Dermis microvascular lymphatic vessel endothelial cell (primary cell): ENCODE results near the gene PPP2R2B. TPM values are rescaled to one million over a fixed set of nuclear protein-coding genes. Genes with fewer than 3 reads are reported as not detected.

Source experiments
- DNase-seq, 2 donors: peaks; one replicate each; pipeline versions ENCODE4 v3.0.0 to v3.0.0-alpha.2; 2010; ENCODE audit warnings: low read depth in 2 of 2
- total RNA-seq: library from RNA; depleted of rRNA; stranded (reverse); fragments of >200 nt; gene quantifications from 2 replicates; pipeline ENCODE4 v1.2.1, GENCODE V29; 2014

Gene PPP2R2B
- total RNA-seq, 1 donor from 2014 or later: not detected

DNA sequence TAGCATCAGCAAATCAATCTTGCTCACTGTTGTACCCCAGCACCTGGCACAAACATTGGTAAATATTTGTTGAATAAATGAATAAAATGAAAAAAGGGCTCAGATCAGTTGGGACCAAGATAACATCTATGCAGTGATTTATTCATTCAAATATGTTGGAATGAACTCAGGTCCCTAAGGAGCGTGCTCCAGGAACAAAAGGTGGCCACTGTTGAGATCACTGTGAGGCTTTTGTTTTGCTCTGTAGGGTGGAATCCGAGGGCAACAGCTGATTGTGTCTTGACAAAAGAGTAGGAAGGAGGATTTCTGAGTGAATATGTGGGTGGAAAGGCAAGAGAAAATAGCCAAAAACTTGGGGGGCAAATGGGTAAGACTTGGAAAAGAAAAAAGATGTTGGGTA lies 89.7 kb downstream of the PPP2R2B start:
- no peak for DNase-seq

DNA sequence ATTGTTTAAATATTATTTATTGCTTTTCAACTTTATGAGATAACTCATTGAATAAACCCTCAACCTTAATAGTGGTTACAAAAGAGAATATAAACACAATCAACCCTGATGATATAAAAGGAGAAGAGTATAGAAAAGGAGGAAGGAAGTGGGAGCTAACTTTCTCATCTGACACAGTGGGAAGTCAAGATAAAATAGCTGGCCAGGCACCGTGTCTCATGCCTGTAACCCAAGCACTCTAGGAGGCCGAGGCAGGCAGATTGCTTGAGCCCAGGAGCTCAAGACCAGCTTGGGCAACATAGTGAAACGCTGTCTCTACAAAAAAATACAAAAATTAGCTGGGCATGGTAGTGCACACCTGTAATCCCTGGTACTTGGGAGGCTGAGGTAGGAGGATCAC lies 93.5 kb downstream of the PPP2R2B start:
- DNase-seq: no peak

DNA sequence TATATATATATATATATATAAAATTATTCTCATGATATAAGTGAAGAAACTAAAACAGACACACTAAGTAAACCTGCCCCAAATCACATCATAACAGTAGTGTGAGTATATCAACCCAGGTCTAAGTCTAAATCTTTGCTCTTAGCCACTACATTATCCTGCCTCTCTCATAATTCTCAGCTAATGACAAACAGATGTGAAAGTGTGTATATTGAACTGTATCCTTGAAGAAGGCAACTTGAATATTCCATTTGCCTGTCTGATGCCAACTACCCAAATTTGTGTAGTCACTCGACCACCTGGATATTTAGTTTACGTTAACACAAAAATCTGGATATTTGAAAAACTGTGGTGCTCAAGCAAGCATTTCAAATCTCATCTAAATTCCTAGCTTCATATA lies 97.4 kb downstream of the PPP2R2B start:
- no peak for DNase-seq

DNA sequence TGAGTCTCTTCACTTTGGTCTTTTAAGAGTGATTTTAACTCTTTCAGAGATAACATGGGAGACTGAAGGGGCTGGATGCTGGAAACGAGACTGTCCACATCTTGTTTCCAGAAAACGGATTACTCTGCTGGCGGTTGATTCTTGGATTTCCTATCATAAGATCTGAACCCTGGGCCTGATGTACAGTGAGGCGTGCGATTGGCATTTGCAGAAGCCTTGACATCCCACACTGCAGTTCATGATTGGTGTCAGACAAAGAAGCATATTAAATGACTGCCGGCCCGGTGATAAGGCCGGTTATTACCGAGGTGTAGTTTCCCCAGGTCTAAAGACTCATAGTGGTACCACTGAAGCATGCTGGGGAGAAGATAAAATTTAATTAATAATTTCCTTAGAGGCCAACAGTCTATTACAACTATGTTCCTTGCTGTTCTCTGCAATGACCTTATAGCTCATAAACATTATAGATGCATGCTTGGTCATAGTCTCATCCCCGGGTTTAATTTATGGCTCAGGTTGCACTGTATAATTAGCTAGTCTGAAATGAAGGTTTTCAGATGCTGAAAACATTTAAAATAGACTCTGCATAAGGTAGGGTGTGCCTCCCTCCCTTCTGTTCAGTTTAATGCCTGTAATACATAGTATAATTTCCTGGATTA lies 99.2 kb downstream of the PPP2R2B start:
- no peak for DNase-seq

DNA sequence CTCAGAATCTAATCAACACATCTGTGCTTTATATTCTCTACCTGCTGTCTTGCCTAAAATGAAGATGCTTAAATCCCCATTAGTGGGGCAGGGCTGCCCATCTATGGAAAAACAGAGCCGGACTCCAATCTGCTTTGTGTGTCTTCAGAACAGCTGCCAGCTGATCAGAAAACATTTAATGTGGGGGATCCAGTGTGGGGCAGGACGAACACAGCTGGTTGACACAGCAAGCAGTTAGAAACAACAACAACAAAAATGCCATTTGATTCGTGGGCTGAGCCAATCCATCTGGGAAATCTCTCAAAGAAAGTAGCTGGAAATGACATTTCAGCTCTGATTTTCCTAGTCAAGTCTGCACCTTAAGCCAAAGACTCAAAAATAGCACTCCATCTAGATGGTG lies 99.8 kb downstream of the PPP2R2B start:
- DNase-seq: no peak

DNA sequence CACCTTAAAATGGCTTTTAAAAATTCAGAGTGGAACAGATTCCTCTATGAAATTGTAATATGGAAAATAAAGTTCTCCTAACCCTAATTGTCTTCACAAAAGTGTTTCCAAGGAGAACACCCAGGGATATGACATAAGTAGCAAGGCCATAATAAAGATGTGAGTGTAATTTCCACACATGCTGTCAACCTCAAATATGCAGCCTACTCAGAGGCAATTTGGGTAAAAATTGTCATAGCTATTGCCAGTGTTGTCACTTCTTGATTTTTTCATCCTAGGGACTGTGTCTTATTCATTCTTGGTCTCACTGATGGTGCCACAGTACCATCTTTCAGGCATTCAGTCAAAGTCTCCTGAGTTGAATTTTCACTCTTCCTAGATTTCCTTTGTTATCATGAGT lies 100.3 kb downstream of the PPP2R2B start:
- DNase-seq: no peak

DNA sequence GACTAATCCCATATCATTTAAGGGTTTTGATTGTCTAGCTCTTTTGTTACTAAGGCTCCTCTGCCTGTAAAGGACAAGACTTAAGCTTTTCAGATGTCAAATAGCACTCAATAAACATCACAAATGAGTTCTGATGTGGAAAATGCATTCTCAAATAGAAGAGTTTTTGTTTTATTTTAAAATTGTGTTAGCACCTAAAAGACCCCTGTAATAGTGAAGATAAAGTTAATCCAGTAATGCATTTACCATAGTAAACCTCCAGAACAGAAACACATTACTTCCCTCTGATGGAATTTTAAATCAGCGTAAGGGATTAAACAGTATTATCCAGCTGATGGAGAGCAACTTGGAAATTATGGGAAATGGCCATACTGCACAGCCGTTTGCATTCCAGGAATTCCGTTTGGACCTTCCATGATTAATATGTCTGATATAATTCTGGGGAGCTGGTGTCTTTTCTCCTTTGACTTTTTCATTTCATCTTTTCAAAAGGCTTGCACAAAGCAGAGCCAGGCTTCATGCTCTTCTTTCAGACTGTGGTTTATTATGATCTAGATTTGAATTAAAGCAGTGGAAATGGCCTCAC lies 105.6 kb downstream of the PPP2R2B start:
- DNase-seq: no peak

DNA sequence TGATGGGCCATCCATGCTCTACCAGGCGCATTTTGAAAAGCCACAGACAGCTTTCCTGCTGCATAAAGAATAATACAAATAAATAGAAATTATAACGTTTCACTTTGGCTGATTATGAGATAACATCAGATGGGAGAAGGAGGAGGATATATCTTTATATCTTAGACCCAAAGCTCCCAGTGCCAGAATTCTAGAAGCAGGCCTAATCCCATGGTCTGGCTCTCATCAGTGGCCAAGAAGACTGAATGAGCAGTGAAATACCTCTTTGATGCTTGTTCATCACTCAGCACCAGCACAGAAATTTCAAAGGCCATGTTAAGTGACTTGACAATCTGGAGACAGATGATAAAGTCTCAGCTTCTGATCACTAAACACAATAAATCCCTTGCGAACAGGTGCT lies 107.6 kb downstream of the PPP2R2B start:
- DNase-seq: no peak

DNA sequence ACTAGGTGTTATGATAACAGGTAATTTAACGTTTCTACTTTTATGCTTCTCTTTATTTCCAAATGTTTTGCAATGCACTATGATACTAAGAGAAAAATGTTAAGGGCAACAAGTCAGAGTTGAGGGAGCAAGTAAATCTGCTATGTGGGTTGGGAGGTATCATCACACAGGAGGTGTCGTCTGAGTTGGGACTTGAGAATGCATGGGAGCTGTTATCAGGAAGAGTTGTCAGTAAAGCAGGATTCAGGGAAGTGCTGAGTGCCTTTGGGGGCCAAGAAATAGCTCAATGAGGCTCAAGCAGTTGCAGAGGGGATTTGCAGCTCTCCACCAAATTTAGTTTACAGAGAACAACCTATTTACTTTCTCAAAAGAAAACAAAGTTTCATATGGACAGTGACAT lies 108.0 kb downstream of the PPP2R2B start:
- no peak for DNase-seq

DNA sequence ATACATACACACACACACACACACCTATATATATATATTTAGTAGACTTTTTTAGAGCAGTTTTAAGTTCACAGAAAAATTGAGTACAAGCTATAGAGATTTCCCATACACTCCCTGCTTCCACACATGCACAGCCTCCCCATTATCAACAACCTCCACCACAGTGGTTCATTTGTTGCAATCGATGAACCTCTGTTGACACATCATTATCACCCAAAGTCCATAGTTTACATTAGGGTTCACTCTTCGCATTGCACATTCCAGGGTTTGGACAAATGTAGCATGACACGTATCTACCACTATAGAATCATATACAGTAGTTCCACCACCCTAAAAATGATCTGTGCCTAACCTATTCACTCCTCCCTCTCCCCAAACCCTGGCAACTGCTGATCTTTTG lies 111.0 kb downstream of the PPP2R2B start:
- no peak for DNase-seq

DNA sequence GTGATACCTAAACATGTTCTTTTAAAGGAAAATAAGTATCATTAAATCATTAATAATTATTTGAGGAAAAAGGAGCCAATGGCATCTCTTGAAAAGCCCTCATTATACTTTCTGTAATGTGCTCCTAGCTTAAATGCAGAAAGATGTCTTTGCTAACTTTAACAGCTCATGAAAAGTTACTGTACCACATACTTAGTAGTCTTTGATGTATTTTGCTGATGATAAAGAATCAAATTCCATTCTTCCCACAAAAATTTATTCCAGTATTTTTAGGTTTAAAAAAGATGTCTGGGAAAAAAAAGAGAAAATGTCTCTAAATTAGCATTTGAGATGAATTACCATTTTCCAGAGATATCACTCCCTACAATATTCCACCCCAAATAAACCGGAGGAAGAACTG lies 112.5 kb downstream of the PPP2R2B start:
- no peak for DNase-seq

DNA sequence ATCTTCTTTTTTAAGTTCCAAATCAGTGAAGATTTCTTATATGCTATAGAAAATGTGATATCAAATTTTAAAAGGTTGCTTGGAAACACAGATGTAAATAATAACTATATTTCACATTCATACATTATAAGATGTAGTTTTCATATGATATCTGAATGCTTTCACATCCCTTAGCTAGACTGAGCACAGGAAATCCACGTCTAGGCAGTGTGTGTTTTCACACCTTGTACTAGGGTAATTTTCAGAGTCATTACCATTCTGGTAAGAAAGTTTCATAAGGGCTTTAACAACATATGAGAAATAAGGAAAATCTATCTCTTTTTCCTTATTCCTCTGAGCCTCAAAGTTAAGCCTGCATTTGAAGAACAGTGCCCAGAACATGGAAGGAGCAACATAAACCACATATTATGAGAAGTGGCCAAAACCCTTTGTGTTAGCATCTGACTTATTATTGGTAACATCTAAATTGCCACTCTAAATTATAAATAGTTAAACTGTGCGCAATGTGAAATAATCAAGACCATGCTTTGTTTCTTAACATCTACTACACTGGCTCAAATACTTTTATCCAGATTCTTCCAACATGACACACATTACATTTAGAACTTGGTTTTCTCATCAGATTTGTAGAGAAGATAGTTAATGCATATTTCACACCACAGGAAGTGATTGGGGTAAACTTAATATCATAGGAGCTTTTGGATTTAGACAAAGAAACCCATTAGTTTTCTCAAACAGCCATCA lies 113.3 kb downstream of the PPP2R2B start:
- DNase-seq: no peak

DNA sequence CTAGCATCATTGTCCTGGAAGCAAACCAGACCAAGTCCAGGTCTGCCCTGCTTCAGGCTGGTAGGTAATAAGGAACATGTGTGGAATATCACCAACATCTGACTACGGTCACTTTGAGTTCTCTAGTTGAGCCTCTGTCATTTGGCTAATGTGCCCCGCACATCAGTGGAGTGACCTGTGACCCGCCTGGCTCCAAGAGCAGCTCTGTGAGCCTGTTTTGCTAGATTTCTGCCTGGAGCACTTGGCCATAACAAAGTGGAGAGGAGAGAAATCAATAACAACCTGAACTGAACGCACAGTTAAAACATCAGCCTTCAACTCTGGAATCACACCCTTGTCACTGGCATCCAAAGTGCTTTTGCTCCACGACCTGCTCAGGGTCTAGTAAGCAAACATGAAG lies 115.7 kb downstream of the PPP2R2B start:
- DNase-seq: no peak

DNA sequence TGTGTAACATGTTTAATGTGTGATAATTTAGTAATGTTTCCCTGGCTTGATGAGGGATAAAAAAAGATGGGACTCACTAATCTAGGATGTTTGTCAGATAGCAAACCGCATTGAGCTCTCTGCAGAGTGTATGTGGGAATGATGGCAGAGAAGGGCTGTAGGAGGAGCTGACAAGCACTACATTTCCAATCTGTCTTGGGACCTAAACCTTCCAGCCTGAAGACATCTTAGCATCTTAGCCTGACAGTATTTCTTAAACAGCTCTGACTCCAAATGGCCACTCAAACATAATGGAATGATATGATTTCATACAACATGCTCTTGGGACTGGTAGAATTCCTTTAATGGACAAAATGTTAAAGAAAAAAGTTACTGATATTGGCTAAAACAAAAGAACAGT lies 116.7 kb downstream of the PPP2R2B start:
- DNase-seq: no peak

DNA sequence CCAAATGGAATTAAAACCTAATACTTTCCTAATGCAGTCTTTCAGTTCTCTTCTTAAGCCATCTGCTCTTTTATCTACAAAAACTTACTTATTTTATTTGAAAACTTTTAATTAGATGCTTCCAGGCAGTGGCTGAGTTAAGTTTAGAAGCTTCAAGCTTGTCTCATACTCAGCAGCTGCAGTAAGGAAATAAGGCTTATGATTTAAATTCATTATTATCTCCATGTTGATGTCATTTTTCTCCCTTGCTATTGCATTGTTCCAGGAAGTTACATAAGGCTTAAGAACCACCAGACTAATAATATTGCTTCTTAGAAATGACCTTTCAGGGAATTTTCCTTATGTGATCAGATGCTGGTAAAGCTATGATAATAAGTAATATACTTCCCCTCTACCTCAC lies 119.6 kb downstream of the PPP2R2B start:
- no peak for DNase-seq

DNA sequence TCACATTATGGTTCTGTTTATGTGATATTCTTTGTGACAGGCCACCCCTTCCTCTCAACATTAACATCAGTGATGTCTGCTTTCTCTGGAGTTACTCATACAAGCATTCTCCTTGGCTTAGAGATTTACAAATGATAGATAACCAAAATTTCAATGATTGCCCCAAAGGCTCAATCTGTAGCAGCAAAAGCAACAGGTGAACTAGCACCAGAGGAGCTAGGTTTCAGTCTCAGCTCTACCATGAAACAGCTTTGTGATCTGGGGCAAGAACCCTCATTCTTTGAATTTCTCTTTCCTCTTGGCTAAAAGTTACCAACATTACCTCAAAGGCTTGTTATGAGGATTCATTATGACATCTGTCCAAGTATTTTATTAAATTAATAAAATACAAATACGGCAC lies 120.5 kb downstream of the PPP2R2B start:
- DNase-seq: no peak

DNA sequence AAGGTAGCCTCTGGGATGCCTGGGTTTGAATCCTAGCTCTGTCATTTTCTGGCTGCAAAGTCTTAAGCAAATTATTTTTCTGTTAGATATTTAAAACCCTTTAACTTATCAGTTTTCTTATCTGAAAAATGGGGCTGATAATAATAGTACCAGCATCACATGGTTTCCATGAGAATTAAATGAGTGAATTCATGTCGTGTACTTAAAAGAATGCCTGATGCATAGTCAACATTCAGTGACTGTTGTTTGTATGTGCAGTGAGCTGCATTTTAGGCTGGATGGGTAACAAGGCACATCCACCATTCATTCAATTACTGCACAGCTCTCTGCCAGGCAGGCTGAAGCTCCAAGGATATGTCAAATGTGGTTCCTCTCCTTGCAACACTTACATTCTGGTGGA lies 122.0 kb downstream of the PPP2R2B start:
- DNase-seq: no peak

DNA sequence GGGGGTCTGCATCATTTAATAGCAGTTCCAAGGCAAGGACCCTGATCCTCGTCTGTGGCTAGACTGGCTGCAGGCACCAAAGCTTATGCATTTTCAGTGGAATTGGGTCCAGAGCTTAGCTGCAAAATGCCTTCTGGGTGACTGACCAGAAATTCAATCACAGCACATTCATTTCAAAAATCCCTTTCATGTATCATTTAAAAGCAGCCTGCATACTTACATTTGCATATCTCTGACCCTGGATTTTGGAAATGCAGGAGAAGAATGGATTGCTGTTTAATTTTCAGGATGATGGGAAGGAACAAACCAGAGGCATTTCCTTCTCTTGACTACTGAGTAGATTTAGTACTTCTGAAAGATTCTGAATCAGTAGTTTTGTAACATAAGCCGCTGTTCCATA lies 122.8 kb downstream of the PPP2R2B start:
- no peak for DNase-seq

DNA sequence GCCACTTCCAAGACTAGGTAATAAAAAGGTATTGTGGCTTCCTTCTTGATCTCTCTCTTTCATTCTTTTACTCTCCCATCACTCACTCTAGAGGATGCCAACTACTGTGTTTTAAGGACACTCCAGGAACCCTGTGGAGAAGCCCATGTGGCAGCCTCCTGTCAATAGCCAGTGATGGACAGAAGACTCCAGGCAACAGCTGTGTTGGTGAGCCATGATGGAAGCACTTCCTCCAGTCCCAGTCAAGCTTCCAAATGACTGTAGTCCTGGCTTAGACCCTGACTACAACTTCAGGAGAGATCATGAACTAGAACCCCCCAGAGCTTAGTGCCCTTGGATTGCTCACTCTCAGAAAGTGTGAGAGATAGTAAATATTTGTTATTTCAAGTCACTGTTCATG lies 123.9 kb downstream of the PPP2R2B start:
- no peak for DNase-seq

DNA sequence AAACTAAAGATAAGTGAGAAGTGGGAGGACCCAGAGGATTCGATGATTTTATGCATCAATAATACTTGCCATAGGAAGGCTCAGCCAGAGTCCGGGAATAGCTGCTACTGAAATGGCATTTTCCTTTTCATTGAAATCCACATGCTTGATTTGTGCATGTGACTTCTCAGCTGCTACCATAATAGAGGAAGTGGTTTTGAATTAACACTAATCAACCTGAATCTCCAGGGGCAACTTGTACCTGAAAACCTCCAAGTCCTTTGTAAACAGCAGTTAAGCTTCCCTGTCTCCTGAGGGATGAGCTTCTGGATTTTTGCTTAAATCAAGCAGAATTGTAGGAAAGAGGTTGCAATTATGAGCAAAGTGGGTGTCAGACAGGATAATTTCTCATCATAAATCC lies 124.9 kb downstream of the PPP2R2B start:
- DNase-seq: no peak

DNA sequence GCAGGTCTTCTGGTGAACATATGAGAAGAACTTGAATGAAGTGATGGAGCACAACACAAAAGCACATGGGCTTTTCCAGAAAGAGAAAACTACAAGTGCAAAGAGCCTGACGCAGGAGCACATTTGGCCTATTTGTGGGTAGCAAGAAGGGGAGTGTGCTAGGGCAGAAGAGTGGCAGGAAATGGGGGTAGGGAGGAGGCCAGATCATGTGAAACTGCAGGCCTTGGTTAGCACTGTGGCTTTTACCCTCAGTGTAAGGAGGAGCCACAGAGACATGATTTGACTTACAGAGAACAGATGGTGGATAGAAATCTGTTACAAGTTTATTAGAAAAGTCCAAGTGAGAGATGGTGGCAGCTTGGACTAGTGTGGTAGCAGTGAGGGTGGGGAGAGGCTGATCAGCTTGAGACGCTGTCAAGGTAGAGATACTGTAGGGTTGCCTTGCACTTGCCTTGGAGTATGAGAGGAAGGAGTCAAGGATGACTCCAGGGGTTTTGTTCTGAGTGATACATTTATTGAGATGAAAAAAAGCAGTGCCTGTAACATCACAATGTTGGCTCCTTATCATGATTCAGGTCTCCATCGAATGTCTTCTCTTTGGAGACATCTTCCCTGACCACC lies 126.7 kb downstream of the PPP2R2B start:
- DNase-seq: no peak

DNA sequence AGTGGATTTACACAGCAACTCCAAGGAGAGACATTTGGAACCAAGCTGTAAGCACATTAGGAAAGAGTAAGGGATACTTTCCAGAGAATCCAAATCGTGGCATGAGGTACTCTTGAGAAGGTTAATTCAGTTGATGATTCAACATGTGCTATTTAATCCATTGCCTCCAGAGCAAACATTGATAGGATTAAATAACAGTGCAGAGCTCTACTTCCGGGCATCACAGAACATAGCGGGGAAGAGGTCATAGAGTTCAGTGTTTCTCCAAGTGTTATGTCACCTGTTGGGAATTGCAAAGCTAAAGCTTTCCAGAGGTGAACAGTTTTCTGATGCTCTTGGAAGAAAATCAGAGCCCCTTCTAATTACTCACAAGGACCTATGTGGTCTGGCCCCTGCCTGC lies 127.5 kb downstream of the PPP2R2B start:
- DNase-seq: no peak

DNA sequence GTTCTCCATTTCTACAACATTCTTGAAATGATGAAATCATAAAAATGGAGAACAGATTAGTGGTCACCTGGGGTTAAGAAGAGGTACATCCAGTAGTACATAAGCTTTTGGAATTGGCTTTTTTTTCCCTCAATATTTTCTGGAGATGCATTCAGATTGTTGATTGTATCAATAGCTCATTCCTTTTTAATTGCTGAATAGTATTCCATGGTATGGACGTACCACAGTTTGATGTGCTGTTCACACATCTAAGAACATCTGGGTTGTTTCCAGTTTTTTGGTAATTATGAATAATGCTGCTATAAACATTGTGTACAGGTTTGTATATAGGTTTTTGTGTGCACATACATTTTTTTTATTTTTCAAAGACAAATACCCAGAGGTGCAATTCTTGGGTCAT lies 130.0 kb downstream of the PPP2R2B start:
- DNase-seq: no peak
